ENCODE data around the gene PLSCR2. TPM values are rescaled to one million over a fixed set of nuclear protein-coding genes. Genes with fewer than 3 reads are reported as not detected.
"Not testable (repeated sequence)": the region's sequence is repeated elsewhere in the genome, so short reads cannot be mapped to it uniquely, and the experiment has no call there.

Gene PLSCR2
- polyA plus RNA-seq, 1 donor (not counting 4 experiments of a cell fraction or from before 2014, with no cell fraction given) = not detected

GRCh38 chr3:146414010-146414409, 55.4 kb downstream of the PLSCR2 start:
- dilution Hi-C loops (cut with MboI; ENCODE audit: extremely low pct_ligation_motif_present, low sequenced_read_pairs) = no loop called here
- Histone ChIP-seq H3K4me2 (ENCODE audit: control insufficient read depth, extremely low read depth, insufficient read depth, low read depth, low read length) (no peak overlapping the region), H3K4me1 (ENCODE audit: control insufficient read depth, extremely low read depth, insufficient read depth, low read length) (no peaks in the 10 kb centered on the region), H3K9me3 (ENCODE audit: control insufficient read depth, low read depth, low read length) (peaks cover 2% of the 10 kb centered on the region), H3K9ac (ENCODE audit: control insufficient read depth, extremely low read depth, insufficient read depth, low read length) (no peak overlapping the region), H3K27me3 (ENCODE audit: control insufficient read depth, extremely low read depth, insufficient read depth, low read length) (no peaks in the 10 kb centered on the region), H3K4me3 (ENCODE audit: control insufficient read depth in 2 of 3, extremely low read depth in 1 of 3, insufficient read depth in 2 of 3, low read depth in 1 of 3, low read length in 3 of 3) (no peak overlapping the region), H3K9me1 (ENCODE audit: control insufficient read depth, extremely low read depth, insufficient read depth, low read length) (no peaks in the 10 kb centered on the region), H3K36me3 (ENCODE audit: control insufficient read depth in 2 of 2, extremely low read depth in 1 of 2, insufficient read depth in 2 of 2, low read length in 2 of 2) (no peaks in the 10 kb centered on the region), H4K20me1 (ENCODE audit: control insufficient read depth, extremely low read depth, insufficient read depth, low read length) (no peaks in the 10 kb centered on the region), H3K27ac (ENCODE audit: control insufficient read depth, insufficient read depth, low read length) (no peak overlapping the region), H3K79me2 (ENCODE audit: control insufficient read depth, insufficient read depth, low read length) (no peaks in the 10 kb centered on the region), H2AFZ (ENCODE audit: control insufficient read depth, low read length) (no peak overlapping the region)
- FAIRE-seq (no peak), DNase-seq (ENCODE audit: low read depth, low spot score) (no peak)
- TF ChIP-seq CTCF (optimal IDR thresholded peaks at IDR 0.05 in 1 of 3, IDR thresholded peaks at IDR 0.05 in 1 of 3, conservative IDR thresholded peaks at IDR 0.05 in 1 of 3; ENCODE audit: extremely low read depth in 1 of 3, insufficient read depth in 2 of 3, low read length in 3 of 3) (no peak), EZH2 (IDR thresholded peaks at IDR 0.05; ENCODE audit: low read length) (no peak)

- H3K79me2 ChIP-seq (ENCODE audit: control insufficient read depth, insufficient read depth, low read length); H2AFZ ChIP-seq (ENCODE audit: control insufficient read depth, low read length); H3K27ac ChIP-seq (ENCODE audit: control insufficient read depth, insufficient read depth, low read length); H4K20me1 ChIP-seq (ENCODE audit: control insufficient read depth, extremely low read depth, insufficient read depth, low read length); H3K36me3 ChIP-seq (ENCODE audit: control insufficient read depth in 2 of 2, extremely low read depth in 1 of 2, insufficient read depth in 2 of 2, low read length in 2 of 2); H3K4me3 ChIP-seq (ENCODE audit: control insufficient read depth in 2 of 3, extremely low read depth in 1 of 3, insufficient read depth in 2 of 3, low read depth in 1 of 3, low read length in 3 of 3); H3K9me3 ChIP-seq (ENCODE audit: control insufficient read depth, low read depth, low read length); H3K27me3 ChIP-seq (ENCODE audit: control insufficient read depth, extremely low read depth, insufficient read depth, low read length); H3K4me2 ChIP-seq (ENCODE audit: control insufficient read depth, extremely low read depth, insufficient read depth, low read depth, low read length); FAIRE-seq; H3K9me1 ChIP-seq (ENCODE audit: control insufficient read depth, extremely low read depth, insufficient read depth, low read length); H3K4me1 ChIP-seq (ENCODE audit: control insufficient read depth, extremely low read depth, insufficient read depth, low read length); dilution Hi-C loops (cut with MboI; ENCODE audit: extremely low pct_ligation_motif_present, low sequenced_read_pairs); DNase-seq (ENCODE audit: low read depth, low spot score); H3K9ac ChIP-seq (ENCODE audit: control insufficient read depth, extremely low read depth, insufficient read depth, low read length): not testable (repeated sequence)
Measured at GRCh38 chr3:146412711-146413110, 56.6 kb downstream of the PLSCR2 start.

GRCh38 chr3:146407956-146408355, 61.4 kb downstream of the PLSCR2 start:
- Histone ChIP-seq H3K36me3 (ENCODE audit: control insufficient read depth in 2 of 2, extremely low read depth in 1 of 2, insufficient read depth in 2 of 2, low read length in 2 of 2) (no peaks in the 10 kb centered on the region), H4K20me1 (ENCODE audit: control insufficient read depth, extremely low read depth, insufficient read depth, low read length) (no peaks in the 10 kb centered on the region), H3K4me2 (ENCODE audit: control insufficient read depth, extremely low read depth, insufficient read depth, low read depth, low read length) (no peak overlapping the region), H3K9ac (ENCODE audit: control insufficient read depth, extremely low read depth, insufficient read depth, low read length) (no peak overlapping the region), H3K9me1 (ENCODE audit: control insufficient read depth, extremely low read depth, insufficient read depth, low read length) (no peaks in the 10 kb centered on the region), H3K4me3 (ENCODE audit: control insufficient read depth in 2 of 3, extremely low read depth in 1 of 3, insufficient read depth in 2 of 3, low read depth in 1 of 3, low read length in 3 of 3) (no peak overlapping the region), H2AFZ (ENCODE audit: control insufficient read depth, low read length) (no peak overlapping the region), H3K27ac (ENCODE audit: control insufficient read depth, insufficient read depth, low read length) (no peak overlapping the region), H3K27me3 (ENCODE audit: control insufficient read depth, extremely low read depth, insufficient read depth, low read length) (no peaks in the 10 kb centered on the region), H3K9me3 (ENCODE audit: control insufficient read depth, low read depth, low read length) (peaks cover 2% of the 10 kb centered on the region), H3K4me1 (ENCODE audit: control insufficient read depth, extremely low read depth, insufficient read depth, low read length) (no peaks in the 10 kb centered on the region), H3K79me2 (ENCODE audit: control insufficient read depth, insufficient read depth, low read length) (no peaks in the 10 kb centered on the region)
- dilution Hi-C loops (cut with MboI; ENCODE audit: extremely low pct_ligation_motif_present, low sequenced_read_pairs) = no loop called here
- FAIRE-seq (no peak), DNase-seq (ENCODE audit: low read depth, low spot score) (no peak)
- TF ChIP-seq EZH2 (IDR thresholded peaks at IDR 0.05; ENCODE audit: low read length) (no peak), CTCF (optimal IDR thresholded peaks at IDR 0.05 in 1 of 3, IDR thresholded peaks at IDR 0.05 in 1 of 3, conservative IDR thresholded peaks at IDR 0.05 in 1 of 3; ENCODE audit: extremely low read depth in 1 of 3, insufficient read depth in 2 of 3, low read length in 3 of 3) (no peak)
